Measurements from ENCODE around the gene ARL14.

The ARL14 gene

DNA sequence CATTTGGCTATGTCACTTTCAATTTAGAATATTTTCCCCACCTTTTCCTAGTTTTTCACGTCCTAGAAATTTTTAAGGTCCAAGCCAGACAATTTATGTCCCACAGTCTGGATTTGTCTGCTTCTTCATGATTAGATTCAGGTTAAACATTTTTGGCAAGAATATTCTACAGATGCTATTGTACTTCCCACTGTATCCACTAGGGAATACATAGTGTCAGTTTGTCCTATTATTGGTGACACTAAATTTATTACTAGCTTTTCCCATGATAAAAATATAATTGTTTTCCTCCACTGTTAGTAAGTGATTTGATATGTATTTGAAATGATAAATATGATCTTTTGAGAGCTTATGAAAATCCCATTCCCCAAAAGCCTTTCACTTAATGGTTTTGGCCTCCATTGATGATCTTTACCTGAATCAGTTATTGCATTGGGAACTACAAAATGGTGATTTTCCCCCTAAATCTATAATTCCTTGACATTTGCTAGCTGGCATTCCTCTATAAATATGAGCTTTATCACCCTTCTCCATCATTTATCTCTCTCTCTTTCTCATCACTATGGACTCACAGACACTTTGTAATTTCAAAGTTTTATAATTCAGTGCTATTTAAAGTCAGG is 8.3 kb downstream of the ARL14 start:
- no peak overlapping the region for H4K12ac ChIP-seq (ENCODE audit: low read depth, low read length)
- no peaks in the 10 kb centered on the region for H3K4me1 ChIP-seq (ENCODE audit: control insufficient read depth in 1 of 2, insufficient read depth in 2 of 2, low read length in 2 of 2)
- no peaks in the 10 kb centered on the region for H3K79me2 ChIP-seq (ENCODE audit: control insufficient read depth, insufficient read depth, low read length, poor library complexity)
- no CpG with 5 or more reads among the region's 1 CpG for WGBS (ENCODE audit: extremely low coverage, insufficient coverage, insufficient read length)
- no peak overlapping the region for H2AFZ ChIP-seq (ENCODE audit: insufficient read depth, low read length, poor library complexity)
- no peak overlapping the region for H3K18ac ChIP-seq (ENCODE audit: low read length)
- H3K14ac ChIP-seq (ENCODE audit: low read length): no peak overlapping the region
- no peak overlapping the region for H3K4ac ChIP-seq (ENCODE audit: low read depth, low read length)
- H4K91ac ChIP-seq (ENCODE audit: low read depth, low read length): no peak overlapping the region
- H3K36me3 ChIP-seq (ENCODE audit: control insufficient read depth in 1 of 2, insufficient read depth in 2 of 2, low read length in 2 of 2): no peaks in the 10 kb centered on the region
- no peaks in the 10 kb centered on the region for H3K79me1 ChIP-seq (ENCODE audit: low read length)
- H3K23ac ChIP-seq (ENCODE audit: low read length): no peak overlapping the region
- peak in 1 of 2 donors; percentile 49 for DNase-seq
- H2BK5ac ChIP-seq (ENCODE audit: low read depth, low read length, poor library complexity): no peak overlapping the region
- no peak overlapping the region for H2BK120ac ChIP-seq (ENCODE audit: insufficient read depth, low read length, poor library complexity)
- H3K9ac ChIP-seq (ENCODE audit: low read length): no peak overlapping the region
- no peak overlapping the region for H2BK12ac ChIP-seq (ENCODE audit: low read length)
- H4K8ac ChIP-seq (ENCODE audit: low read depth, low read length): no peak overlapping the region
- H2AK5ac ChIP-seq (ENCODE audit: low read length): no peak overlapping the region
- no peaks in the 10 kb centered on the region for H3K27me3 ChIP-seq (ENCODE audit: insufficient read depth, low read length)
- H3K9me3 ChIP-seq (ENCODE audit: insufficient read depth, low read depth, low read length): no peaks in the 10 kb centered on the region
- no peak overlapping the region for H3K4me2 ChIP-seq (ENCODE audit: low read length)
- no peak overlapping the region for H3K4me3 ChIP-seq (ENCODE audit: low read depth, low read length)
- H3K27ac ChIP-seq (ENCODE audit: low read depth, low read length): no peak overlapping the region

DNA sequence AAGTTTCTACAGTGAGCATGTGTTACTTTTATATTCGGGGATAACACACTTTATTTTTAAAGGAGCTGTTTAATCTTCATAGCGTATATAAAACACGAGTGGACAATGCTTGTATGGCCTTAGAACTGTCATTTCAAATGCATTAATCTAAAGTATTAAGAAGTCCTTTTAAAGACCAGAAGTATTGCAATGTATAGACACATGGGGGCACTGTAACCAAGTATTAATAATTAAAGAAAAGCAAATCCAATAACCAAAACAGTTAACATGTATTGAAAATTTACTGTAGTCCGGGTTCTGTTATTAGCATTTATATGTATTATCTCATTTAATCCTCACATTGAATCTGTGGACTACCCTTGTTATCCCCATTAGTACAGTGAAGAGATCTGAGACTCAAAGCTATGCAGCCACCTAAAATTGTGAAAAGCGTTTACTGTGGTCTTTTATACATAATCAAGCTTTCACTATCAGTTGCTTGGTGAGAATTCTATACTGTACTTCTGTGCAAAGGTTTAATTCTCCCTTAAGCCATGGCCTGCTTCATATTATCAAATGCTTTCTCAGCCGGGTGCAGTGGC is 10.1 kb downstream of the ARL14 start:
- Histone ChIP-seq H2AFZ (ENCODE audit: insufficient read depth, low read length, poor library complexity) (no peak overlapping the region), H3K27ac (ENCODE audit: low read depth, low read length) (no peak overlapping the region), H2BK12ac (ENCODE audit: low read length) (no peak overlapping the region), H3K4me2 (ENCODE audit: low read length) (no peak overlapping the region), H3K79me1 (ENCODE audit: low read length) (no peaks in the 10 kb centered on the region), H4K12ac (ENCODE audit: low read depth, low read length) (no peak overlapping the region), H2BK120ac (ENCODE audit: insufficient read depth, low read length, poor library complexity) (no peak overlapping the region), H4K91ac (ENCODE audit: low read depth, low read length) (no peak overlapping the region), H2AK5ac (ENCODE audit: low read length) (no peak overlapping the region), H3K4me3 (ENCODE audit: low read depth, low read length) (no peak overlapping the region), H2BK5ac (ENCODE audit: low read depth, low read length, poor library complexity) (no peak overlapping the region), H3K4me1 (ENCODE audit: control insufficient read depth in 1 of 2, insufficient read depth in 2 of 2, low read length in 2 of 2) (no peaks in the 10 kb centered on the region), H3K23ac (ENCODE audit: low read length) (no peak overlapping the region), H3K9me3 (ENCODE audit: insufficient read depth, low read depth, low read length) (no peaks in the 10 kb centered on the region), H3K36me3 (ENCODE audit: control insufficient read depth in 1 of 2, insufficient read depth in 2 of 2, low read length in 2 of 2) (no peaks in the 10 kb centered on the region), H3K9ac (ENCODE audit: low read length) (no peak overlapping the region), H3K18ac (ENCODE audit: low read length) (no peak overlapping the region), H3K14ac (ENCODE audit: low read length) (no peak overlapping the region), H4K8ac (ENCODE audit: low read depth, low read length) (no peak overlapping the region), H3K79me2 (ENCODE audit: control insufficient read depth, insufficient read depth, low read length, poor library complexity) (no peaks in the 10 kb centered on the region), H3K27me3 (ENCODE audit: insufficient read depth, low read length) (no peaks in the 10 kb centered on the region), H3K4ac (ENCODE audit: low read depth, low read length) (no peak overlapping the region)
- peak in 1 of 2 donors; percentile 55 for DNase-seq
- WGBS (ENCODE audit: extremely low coverage, insufficient coverage, insufficient read length): no CpG with 5 or more reads among the region's 6 CpGs

DNA sequence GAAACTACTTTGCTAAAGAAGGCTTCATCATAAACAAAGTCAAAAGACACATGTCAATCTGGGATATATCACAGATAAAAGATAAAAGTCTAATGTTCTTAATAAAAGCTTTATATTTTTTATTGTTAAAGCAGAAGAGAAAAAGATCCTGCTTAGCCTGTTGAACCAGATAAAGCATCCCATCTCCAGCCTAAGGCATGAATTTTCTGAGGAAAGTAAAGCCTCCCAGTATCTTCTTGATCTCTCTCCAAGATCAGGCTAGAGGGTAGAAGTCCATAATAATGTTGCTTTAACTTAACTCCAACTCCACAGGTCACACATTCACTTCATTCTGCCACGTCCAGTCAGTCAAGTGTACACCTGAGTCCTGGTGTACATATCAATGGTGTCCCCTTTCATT is 14.2 kb downstream of the ARL14 start:
- H3K4me3 ChIP-seq (ENCODE audit: low read depth, low read length): no peak overlapping the region
- H4K8ac ChIP-seq (ENCODE audit: low read depth, low read length): no peak overlapping the region
- no peaks in the 10 kb centered on the region for H3K4me1 ChIP-seq (ENCODE audit: control insufficient read depth in 1 of 2, insufficient read depth in 2 of 2, low read length in 2 of 2)
- no peak overlapping the region for H3K4ac ChIP-seq (ENCODE audit: low read depth, low read length)
- H3K9ac ChIP-seq (ENCODE audit: low read length): no peak overlapping the region
- no peak overlapping the region for H4K12ac ChIP-seq (ENCODE audit: low read depth, low read length)
- no peak overlapping the region for H2AK5ac ChIP-seq (ENCODE audit: low read length)
- no peak overlapping the region for H2BK120ac ChIP-seq (ENCODE audit: insufficient read depth, low read length, poor library complexity)
- no peak overlapping the region for H3K4me2 ChIP-seq (ENCODE audit: low read length)
- H3K27me3 ChIP-seq (ENCODE audit: insufficient read depth, low read length): no peaks in the 10 kb centered on the region
- no peak overlapping the region for H3K18ac ChIP-seq (ENCODE audit: low read length)
- H4K91ac ChIP-seq (ENCODE audit: low read depth, low read length): no peak overlapping the region
- DNase-seq: peak; percentile 59 to 89
- no peak overlapping the region for H3K14ac ChIP-seq (ENCODE audit: low read length)
- H2AFZ ChIP-seq (ENCODE audit: insufficient read depth, low read length, poor library complexity): no peak overlapping the region
- no peak overlapping the region for H3K23ac ChIP-seq (ENCODE audit: low read length)
- no peaks in the 10 kb centered on the region for H3K36me3 ChIP-seq (ENCODE audit: control insufficient read depth in 1 of 2, insufficient read depth in 2 of 2, low read length in 2 of 2)
- H2BK5ac ChIP-seq (ENCODE audit: low read depth, low read length, poor library complexity): no peak overlapping the region
- H3K9me3 ChIP-seq (ENCODE audit: insufficient read depth, low read depth, low read length): no peaks in the 10 kb centered on the region
- H3K79me2 ChIP-seq (ENCODE audit: control insufficient read depth, insufficient read depth, low read length, poor library complexity): no peaks in the 10 kb centered on the region
- WGBS (ENCODE audit: extremely low coverage, insufficient coverage, insufficient read length): no CpG with 5 or more reads among the region's 1 CpG
- H3K27ac ChIP-seq (ENCODE audit: low read depth, low read length): no peak overlapping the region
- no peaks in the 10 kb centered on the region for H3K79me1 ChIP-seq (ENCODE audit: low read length)
- H2BK12ac ChIP-seq (ENCODE audit: low read length): no peak overlapping the region

DNA sequence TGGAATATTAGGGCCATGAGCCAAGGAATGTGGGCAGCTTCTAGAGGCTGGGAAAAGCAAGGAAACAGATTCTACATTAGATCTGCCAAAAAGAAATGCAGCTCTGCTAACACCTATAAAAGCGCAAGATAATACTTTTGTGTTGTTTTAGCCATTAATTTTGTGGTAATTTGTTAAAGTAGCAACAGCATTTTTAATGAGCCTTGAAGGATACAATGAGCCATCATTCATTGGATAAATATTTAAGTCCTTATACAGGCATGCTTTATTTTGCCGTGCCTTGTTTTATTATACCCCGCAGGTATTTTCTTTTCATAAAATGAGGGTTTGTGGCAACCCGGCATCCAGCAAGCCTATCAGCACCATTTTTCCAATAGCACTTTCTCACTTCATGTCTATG is 15.0 kb downstream of the ARL14 start:
- no CpG with 5 or more reads among the region's 4 CpGs for WGBS (ENCODE audit: extremely low coverage, insufficient coverage, insufficient read length)

More for the DNA sequence above, 15.0 kb downstream of the ARL14 start:
- Histone ChIP-seq H3K23ac (ENCODE audit: low read length) (no peak overlapping the region), H3K27ac (ENCODE audit: low read depth, low read length) (no peak overlapping the region), H4K91ac (ENCODE audit: low read depth, low read length) (no peak overlapping the region), H3K79me2 (ENCODE audit: control insufficient read depth, insufficient read depth, low read length, poor library complexity) (no peaks in the 10 kb centered on the region), H3K9ac (ENCODE audit: low read length) (no peak overlapping the region), H3K27me3 (ENCODE audit: insufficient read depth, low read length) (no peaks in the 10 kb centered on the region), H3K36me3 (ENCODE audit: control insufficient read depth in 1 of 2, insufficient read depth in 2 of 2, low read length in 2 of 2) (no peaks in the 10 kb centered on the region), H3K79me1 (ENCODE audit: low read length) (no peaks in the 10 kb centered on the region), H3K4me3 (ENCODE audit: low read depth, low read length) (no peak overlapping the region), H2AFZ (ENCODE audit: insufficient read depth, low read length, poor library complexity) (no peak overlapping the region), H4K8ac (ENCODE audit: low read depth, low read length) (no peak overlapping the region), H3K4ac (ENCODE audit: low read depth, low read length) (no peak overlapping the region), H2AK5ac (ENCODE audit: low read length) (no peak overlapping the region), H3K9me3 (ENCODE audit: insufficient read depth, low read depth, low read length) (no peaks in the 10 kb centered on the region), H3K14ac (ENCODE audit: low read length) (no peak overlapping the region), H3K4me2 (ENCODE audit: low read length) (no peak overlapping the region), H4K12ac (ENCODE audit: low read depth, low read length) (no peak overlapping the region), H2BK120ac (ENCODE audit: insufficient read depth, low read length, poor library complexity) (no peak overlapping the region), H3K18ac (ENCODE audit: low read length) (no peak overlapping the region), H2BK12ac (ENCODE audit: low read length) (no peak overlapping the region), H3K4me1 (ENCODE audit: control insufficient read depth in 1 of 2, insufficient read depth in 2 of 2, low read length in 2 of 2) (no peaks in the 10 kb centered on the region), H2BK5ac (ENCODE audit: low read depth, low read length, poor library complexity) (no peak overlapping the region)
- DNase-seq: peak in 1 of 2 donors; percentile 15
